SK-N-SH treated with all-trans-retinoic acid at 6 μM for 48 hours (cell line): ENCODE results near the gene MTF1.

ENCODE experiments used
- ATAC-seq: fragments of 200-7000 bp; cut with Tn5 transposase; 3 replicates; pipeline ENCODE4 v1.9.1; 2020; ENCODE audit warnings: mild to moderate bottlenecking, moderate library complexity
- BACH2 ChIP-seq: fragments of 250-450 bp; sonication (Bioruptor Pico); IDR thresholded peaks from 2 replicates; pipeline ENCODE4 v1.9.0; 2021; ENCODE audit warnings: mild to moderate bottlenecking, borderline replicate concordance
- CSDC2 ChIP-seq: fragments of 250-450 bp; sonication (Bioruptor Pico); IDR thresholded peaks from 2 replicates; pipeline ENCODE4 v1.5.0; 2020; ENCODE audit warnings: mild to moderate bottlenecking, moderate library complexity
- CSRNP3 ChIP-seq: fragments of 250-450 bp; sonication (Bioruptor Pico); IDR thresholded peaks from 2 replicates; pipeline ENCODE4 v1.5.1; 2021; ENCODE audit warnings: mild to moderate bottlenecking, moderate library complexity
- ESRRG ChIP-seq: fragments of 250-450 bp; sonication (Bioruptor Pico); IDR thresholded peaks from 2 replicates; pipeline ENCODE4 v1.6.1; 2021; ENCODE audit warnings: mild to moderate bottlenecking
- GLIS3 ChIP-seq: fragments of 250-450 bp; sonication (Bioruptor Pico); IDR thresholded peaks from 2 replicates; pipeline ENCODE4 v1.5.0; 2020; ENCODE audit warnings: mild to moderate bottlenecking, moderate library complexity
- ISL1 ChIP-seq: fragments of 250-450 bp; sonication (Bioruptor Pico); IDR thresholded peaks from 2 replicates; pipeline ENCODE4 v2.1.2; 2022; ENCODE audit warnings: mild to moderate bottlenecking, moderate library complexity
- OSR1 ChIP-seq: fragments of 250-450 bp; sonication (Bioruptor Pico); IDR thresholded peaks from 2 replicates; pipeline ENCODE4 v1.8.0; 2022; ENCODE audit warnings: moderate library complexity, mild to moderate bottlenecking, inconsistent platforms
- POU6F1 ChIP-seq: fragments of 250-450 bp; sonication (Bioruptor Pico); IDR thresholded peaks from 2 replicates; pipeline ENCODE4 v1.8.0; 2021; ENCODE audit warnings: low read depth, mild to moderate bottlenecking, moderate library complexity, borderline replicate concordance
- PPARA ChIP-seq: fragments of 250-450 bp; sonication (Bioruptor Pico); IDR thresholded peaks from 2 replicates; pipeline ENCODE4 v1.5.0; 2020; ENCODE audit warnings: mild to moderate bottlenecking, borderline replicate concordance
- RARB ChIP-seq: fragments of 250-450 bp; sonication (Bioruptor Pico); IDR thresholded peaks from 2 replicates; pipeline ENCODE4 v1.8.0; 2021; ENCODE audit warnings: mild to moderate bottlenecking, moderate library complexity
- SNAI2 ChIP-seq: fragments of 250-450 bp; sonication (Bioruptor Pico); IDR thresholded peaks from 2 replicates; pipeline ENCODE4 v1.5.0; 2020; ENCODE audit warnings: mild to moderate bottlenecking, moderate library complexity
- TCF4 ChIP-seq: fragments of 250-450 bp; sonication (Bioruptor Pico); IDR thresholded peaks from 2 replicates; pipeline ENCODE4 v1.8.0; 2021; ENCODE audit warnings: mild to moderate bottlenecking, moderate library complexity, borderline replicate concordance
- TSHZ2 ChIP-seq: fragments of 250-450 bp; sonication (Bioruptor Pico); IDR thresholded peaks from 2 replicates; pipeline ENCODE4 v1.5.0; 2020; ENCODE audit warnings: mild to moderate bottlenecking, moderate library complexity
- ZC3H10 ChIP-seq: fragments of 250-450 bp; sonication (Bioruptor Pico); IDR thresholded peaks from 2 replicates; pipeline ENCODE4 v1.5.1; 2021; ENCODE audit warnings: mild to moderate bottlenecking, moderate library complexity
- ZFP3 ChIP-seq: fragments of 250-450 bp; sonication (Bioruptor Pico); IDR thresholded peaks from 2 replicates; pipeline ENCODE4 v1.5.0; 2020; ENCODE audit warnings: mild to moderate bottlenecking, moderate library complexity
- ZFP30 ChIP-seq: fragments of 450-650 bp; formaldehyde crosslinking; IDR thresholded peaks from 2 replicates; pipeline ENCODE4 v1.5.0; 2022; ENCODE audit warnings: mild to moderate bottlenecking, moderate library complexity
- ZNF565 ChIP-seq: fragments of 450-650 bp; formaldehyde crosslinking; conservative IDR thresholded peaks from 2 replicates; pipeline ENCODE4 v1.5.0; 2020; ENCODE audit warnings: low read depth, mild to moderate bottlenecking, moderate library complexity
- ZNF70 ChIP-seq: fragments of 450-650 bp; formaldehyde crosslinking; IDR thresholded peaks from 2 replicates; pipeline ENCODE4 v1.5.0; 2020; ENCODE audit warnings: mild to moderate bottlenecking, moderate library complexity
- ZNF8 ChIP-seq: fragments of 450-650 bp; formaldehyde crosslinking; IDR thresholded peaks from 2 replicates; pipeline ENCODE4 v1.5.0; 2020; ENCODE audit warnings: mild to moderate bottlenecking, moderate library complexity
- TF ChIP-seq, protein P1 (sequence below): fragments of 250-450 bp; sonication (Bioruptor Pico); IDR thresholded peaks from 2 replicates; pipeline ENCODE4 v1.8.0; 2020; ENCODE audit warnings: mild to moderate bottlenecking, moderate library complexity, borderline replicate concordance

The MTF1 gene

GRCh38 chr1:37884145-37884544 lies 24.8 kb upstream of the MTF1 start:
- no peak for ATAC-seq
- TF ChIP-seq ZFP30 (CRISPR knock-in tag) (no peak), ISL1 (no peak), CSRNP3 (CRISPR knock-in tag) (no peak), SNAI2 (CRISPR knock-in tag) (no peak), ZFP3 (no peak), TCF4 (no peak), RARB (CRISPR knock-in tag) (no peak)

- TF ChIP-seq ZNF70 (CRISPR knock-in tag) (no peak), CSDC2 (CRISPR knock-in tag) (no peak), ZNF8 (no peak), OSR1 (no peak), ZNF565 (CRISPR knock-in tag) (no peak), PPARA (CRISPR knock-in tag) (no peak), ZFP30 (CRISPR knock-in tag) (no peak)
- ATAC-seq, result no peak
Measured at GRCh38 chr1:37883671-37884070, 24.3 kb upstream of the MTF1 start.

GRCh38 chr1:37879865-37880264 lies 20.5 kb upstream of the MTF1 start:
- TF ChIP-seq BACH2 (CRISPR knock-in tag) (no peak), CSDC2 (CRISPR knock-in tag) (no peak)

GRCh38 chr1:37878071-37878470 lies 18.7 kb upstream of the MTF1 start:
- no peak for ATAC-seq

More at GRCh38 chr1:37879865-37880264, 20.5 kb upstream of the MTF1 start:
- ATAC-seq, result no peak

More at GRCh38 chr1:37878071-37878470, 18.7 kb upstream of the MTF1 start:
- TF ChIP-seq TCF4 (no peak), ZNF70 (CRISPR knock-in tag) (no peak), BACH2 (CRISPR knock-in tag) (no peak), CSDC2 (CRISPR knock-in tag) (no peak), ISL1 (no peak), CSRNP3 (CRISPR knock-in tag) (no peak), OSR1 (no peak), GLIS3 (CRISPR knock-in tag) (no peak), ZFP3 (no peak), RARB (CRISPR knock-in tag) (no peak), ESRRG (CRISPR knock-in tag) (no peak), TSHZ2 (CRISPR knock-in tag) (no peak), ZNF565 (CRISPR knock-in tag) (no peak), ZNF8 (no peak), PPARA (CRISPR knock-in tag) (no peak), SNAI2 (CRISPR knock-in tag) (no peak), POU6F1 (CRISPR knock-in tag) (no peak), ZC3H10 (CRISPR knock-in tag) (no peak)
- TF ChIP-seq, protein P1, sequence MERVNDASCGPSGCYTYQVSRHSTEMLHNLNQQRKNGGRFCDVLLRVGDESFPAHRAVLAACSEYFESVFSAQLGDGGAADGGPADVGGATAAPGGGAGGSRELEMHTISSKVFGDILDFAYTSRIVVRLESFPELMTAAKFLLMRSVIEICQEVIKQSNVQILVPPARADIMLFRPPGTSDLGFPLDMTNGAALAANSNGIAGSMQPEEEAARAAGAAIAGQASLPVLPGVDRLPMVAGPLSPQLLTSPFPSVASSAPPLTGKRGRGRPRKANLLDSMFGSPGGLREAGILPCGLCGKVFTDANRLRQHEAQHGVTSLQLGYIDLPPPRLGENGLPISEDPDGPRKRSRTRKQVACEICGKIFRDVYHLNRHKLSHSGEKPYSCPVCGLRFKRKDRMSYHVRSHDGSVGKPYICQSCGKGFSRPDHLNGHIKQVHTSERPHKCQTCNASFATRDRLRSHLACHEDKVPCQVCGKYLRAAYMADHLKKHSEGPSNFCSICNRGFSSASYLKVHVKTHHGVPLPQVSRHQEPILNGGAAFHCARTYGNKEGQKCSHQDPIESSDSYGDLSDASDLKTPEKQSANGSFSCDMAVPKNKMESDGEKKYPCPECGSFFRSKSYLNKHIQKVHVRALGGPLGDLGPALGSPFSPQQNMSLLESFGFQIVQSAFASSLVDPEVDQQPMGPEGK, result no peak
